ENCODE data around the gene MAZ. TPM values are rescaled to one million over a fixed set of nuclear protein-coding genes. Genes with fewer than 3 reads are reported as not detected.

The MAZ gene
- total RNA-seq, 2 donors from 2014 or later: 252 to 365 TPM

Other genes with a start within 250 kb of the MAZ start
- gene SPN, start 143.3 kb upstream of the MAZ start, total RNA-seq: 1 to 10 TPM; 1.8 to 3.5 TPM
- gene QPRT, start 127.3 kb upstream of the MAZ start, total RNA-seq: 10 to 100 TPM; 44.9 to 47.4 TPM
- gene C16orf54, start 60.5 kb upstream of the MAZ start, total RNA-seq: 1 to 10 TPM; 1.6 to 3.2 TPM
- gene ZG16, start 28.3 kb upstream of the MAZ start, total RNA-seq: 1,000 to 10,000 TPM; 1,315 to 1,793 TPM
- gene KIF22, start 15.8 kb upstream of the MAZ start, total RNA-seq: 10 to 100 TPM; 53.0 to 55.2 TPM
- gene PRRT2, start 5.7 kb downstream of the MAZ start, total RNA-seq: 1 to 10 TPM; 1.3 to 2.0 TPM
- 10 to 100 TPM; 16.8 to 17.4 TPM for gene PAGR1, start 9.6 kb downstream of the MAZ start, total RNA-seq
- 100 to 1,000 TPM; 467 to 578 TPM for gene MVP, start 13.9 kb downstream of the MAZ start, total RNA-seq
- 10 to 100 TPM; 62.9 to 85.3 TPM for gene CDIPT, start 56.7 kb downstream of the MAZ start, total RNA-seq
- gene SEZ6L2, start 93.0 kb downstream of the MAZ start, total RNA-seq: 10 to 100 TPM; 11.1 to 13.0 TPM
- gene ASPHD1, start 94.0 kb downstream of the MAZ start, total RNA-seq: 1 to 10 TPM; 1.7 to 2.0 TPM
- 10 to 100 TPM; 22.2 to 35.2 TPM for gene KCTD13, start 119.7 kb downstream of the MAZ start, total RNA-seq
- 100 to 1,000 TPM; 187 to 192 TPM for gene TMEM219, start 155.6 kb downstream of the MAZ start, total RNA-seq
- gene TAOK2, start 167.3 kb downstream of the MAZ start, total RNA-seq: 10 to 100 TPM; 44.5 TPM
- 10 to 100 TPM in 1 of 2 donors, 1 to 10 TPM in 1; 7.6 to 11.9 TPM for gene HIRIP3, start 189.1 kb downstream of the MAZ start, total RNA-seq
- gene INO80E, start 189.7 kb downstream of the MAZ start, total RNA-seq: 10 to 100 TPM; 61.4 to 73.7 TPM
- 1 to 10 TPM; 7.5 to 9.2 TPM for gene DOC2A, start 204.5 kb downstream of the MAZ start, total RNA-seq
- not detected for gene C16orf92, start 216.7 kb downstream of the MAZ start, total RNA-seq
- under 1 TPM in 1 of 2 donors, not detected in 1; 0.31 TPM for gene TLCD3B, start 224.7 kb downstream of the MAZ start, total RNA-seq

All from left colon (tissue), 2 donors.